CD4-positive, alpha-beta T cell (primary cell): ENCODE data around the gene MICAL3. TPM values are rescaled to one million over a fixed set of nuclear protein-coding genes. Genes with fewer than 3 reads are reported as not detected.
"Not testable (repeated sequence)": the region's sequence is repeated elsewhere in the genome, so short reads cannot be mapped to it uniquely, and the experiment has no call there.

Source experiments
- ATAC-seq: fragments of 200-7000 bp; cut with Tn5 transposase; one replicate; pipeline ENCODE4 v1.10.0; 2022; ENCODE audit warnings: mild to moderate bottlenecking; ENCODE audit not compliant: poor library complexity
- CTCF ChIA-PET: fragments of 350-600 bp; sonication (Branson Sonifier 250); formaldehyde crosslinking; loops from one replicate; lab custom pipeline; 2021; ENCODE audit warnings: antibody characterized with exemption, inconsistent platforms; lab: Charles Lee
- POLR2A ChIA-PET: fragments of 350-600 bp; sonication (Branson Sonifier 250); formaldehyde crosslinking; loops from one replicate; lab custom pipeline; 2021; ENCODE audit warnings: antibody characterized with exemption, inconsistent platforms; lab: Charles Lee
- DNase-seq, 14 experiments: peaks; one replicate each; pipeline ENCODE4 v3.0.0-alpha.2; 2013 to 2020; ENCODE audit warnings: mixed read lengths in 2 of 14
- H3K27ac ChIP-seq, 2 donors: one replicate each; pipeline versions ENCODE4 v1.5.1 to v1.7.0; 2013; ENCODE audit warnings: low read length in 2 of 2, low read depth in 1 of 2, mild to moderate bottlenecking in 1 of 2
- H3K27me3 ChIP-seq, 2 experiments: 1 replicate in 1 of 2; 2 replicates in 1 of 2; pipeline versions ENCODE4 v1.6.1 to v1.7.0; 2013; ENCODE audit warnings: low read length in 2 of 2, control low read depth in 1 of 2, mild to moderate bottlenecking in 1 of 2, moderate library complexity in 1 of 2; ENCODE audit not compliant: insufficient read depth in 2 of 2, control insufficient read depth in 1 of 2
- H3K36me3 ChIP-seq: one replicate; pipeline ENCODE4 v1.6.1; 2013; ENCODE audit warnings: low read length, control low read depth; ENCODE audit not compliant: insufficient read depth
- H3K4me1 ChIP-seq: one replicate; pipeline ENCODE4 v1.6.1; 2013; ENCODE audit warnings: low read length, control low read depth; ENCODE audit not compliant: insufficient read depth
- H3K4me3 ChIP-seq: one replicate; pipeline ENCODE4 v1.5.1; 2013; ENCODE audit warnings: mild to moderate bottlenecking, low read length, moderate library complexity
- H3K9me3 ChIP-seq, 2 experiments: 1 replicate in 1 of 2; 2 replicates in 1 of 2; pipeline versions ENCODE4 v1.6.1 to v1.7.0; 2013; ENCODE audit warnings: low read length in 2 of 2, mild to moderate bottlenecking in 2 of 2, control low read depth in 1 of 2, moderate library complexity in 1 of 2; ENCODE audit not compliant: control insufficient read depth in 1 of 2, insufficient read depth in 1 of 2
- H3K27ac Mint-ChIP-seq: one replicate; pipeline ENCODE4 v1.8.0; 2020; ENCODE audit warnings: mixed read lengths
- H3K27me3 Mint-ChIP-seq: one replicate; pipeline ENCODE4 v1.8.0; 2021; ENCODE audit warnings: mixed read lengths
- H3K36me3 Mint-ChIP-seq: one replicate; pipeline ENCODE4 v1.8.0; 2021; ENCODE audit warnings: low read depth, mixed read lengths
- H3K4me1 Mint-ChIP-seq: one replicate; pipeline ENCODE4 v1.8.0; 2021; ENCODE audit warnings: low read depth, mixed read lengths
- H3K4me3 Mint-ChIP-seq: one replicate; pipeline ENCODE4 v1.8.0; 2020; ENCODE audit warnings: mild to moderate bottlenecking, mixed read lengths
- H3K9me3 Mint-ChIP-seq: one replicate; pipeline ENCODE4 v1.8.0; 2020; ENCODE audit warnings: mixed read lengths
- intact Hi-C, 2 experiments: fragments of 100-400 bp; cut with DNase I in 1 of 2; cut with micrococcal nuclease in 1 of 2; formaldehyde crosslinking; loops; one replicate each; pipeline versions ENCODE4 v1.15.1 to v1.9.0; 2023 to 2025; cut with DNase I, micrococcal nuclease
- total RNA-seq, 174 experiments: library from RNA in 2 of 174; stranded (reverse) in 2 of 174; gene quantifications; one replicate each; pipeline ENCODE4 v1.2.3 and lab custom pipeline; 2021 to 2026
- TF ChIP-seq, protein P1 (sequence below): fragments of 200-600 bp; IDR thresholded peaks from one replicate; pipeline ENCODE4 v1.8.0; 2022; ENCODE audit warnings: antibody characterized with exemption, mild to moderate bottlenecking

The MICAL3 gene
- total RNA-seq, 2 experiments from 2014 or later, result 9.4 to 9.9 TPM

DNA sequence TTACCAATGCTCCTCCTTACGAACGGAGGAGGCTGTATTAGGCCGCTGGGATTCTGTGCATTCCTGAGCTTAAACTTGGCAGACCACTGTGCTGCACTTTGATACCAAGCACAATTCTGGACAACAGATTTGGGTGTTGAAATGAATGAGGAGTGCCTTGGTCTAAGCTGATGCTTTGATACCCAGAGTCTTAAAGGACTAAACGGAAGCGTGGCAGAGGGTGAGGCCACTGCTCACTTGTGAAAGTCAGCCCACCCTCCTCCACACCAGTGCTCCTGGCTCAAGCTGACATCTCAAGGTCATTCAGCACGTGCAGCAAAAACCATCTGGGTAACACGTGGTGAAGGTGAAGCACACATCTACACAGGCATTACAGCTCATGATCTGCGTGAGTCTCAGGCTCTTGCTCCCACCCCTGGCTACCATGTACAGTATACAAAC is 85.9 kb downstream of the MICAL3 start:
- no peaks in the 10 kb centered on the region for H3K9me3 ChIP-seq
- no peaks in the 10 kb centered on the region for H3K27me3 ChIP-seq
- no peaks in the 10 kb centered on the region for H3K36me3 Mint-ChIP-seq
- no peaks in the 10 kb centered on the region for H3K36me3 ChIP-seq
- no peaks in the 10 kb centered on the region for H3K9me3 Mint-ChIP-seq
- H3K27me3 Mint-ChIP-seq, result no peaks in the 10 kb centered on the region
- no peaks in the 10 kb centered on the region for H3K4me1 ChIP-seq
- ChIA-PET CTCF (no interaction called here), POLR2A (no interaction called here)
- no peak overlapping the region for H3K27ac Mint-ChIP-seq
- no peak overlapping the region for H3K4me3 Mint-ChIP-seq
- ATAC-seq (no peak), DNase-seq (no peak)
- no peak overlapping the region for H3K4me3 ChIP-seq
- TF ChIP-seq, protein P1, sequence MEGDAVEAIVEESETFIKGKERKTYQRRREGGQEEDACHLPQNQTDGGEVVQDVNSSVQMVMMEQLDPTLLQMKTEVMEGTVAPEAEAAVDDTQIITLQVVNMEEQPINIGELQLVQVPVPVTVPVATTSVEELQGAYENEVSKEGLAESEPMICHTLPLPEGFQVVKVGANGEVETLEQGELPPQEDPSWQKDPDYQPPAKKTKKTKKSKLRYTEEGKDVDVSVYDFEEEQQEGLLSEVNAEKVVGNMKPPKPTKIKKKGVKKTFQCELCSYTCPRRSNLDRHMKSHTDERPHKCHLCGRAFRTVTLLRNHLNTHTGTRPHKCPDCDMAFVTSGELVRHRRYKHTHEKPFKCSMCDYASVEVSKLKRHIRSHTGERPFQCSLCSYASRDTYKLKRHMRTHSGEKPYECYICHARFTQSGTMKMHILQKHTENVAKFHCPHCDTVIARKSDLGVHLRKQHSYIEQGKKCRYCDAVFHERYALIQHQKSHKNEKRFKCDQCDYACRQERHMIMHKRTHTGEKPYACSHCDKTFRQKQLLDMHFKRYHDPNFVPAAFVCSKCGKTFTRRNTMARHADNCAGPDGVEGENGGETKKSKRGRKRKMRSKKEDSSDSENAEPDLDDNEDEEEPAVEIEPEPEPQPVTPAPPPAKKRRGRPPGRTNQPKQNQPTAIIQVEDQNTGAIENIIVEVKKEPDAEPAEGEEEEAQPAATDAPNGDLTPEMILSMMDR, result no peak
- peaks cover 4% of the 10 kb centered on the region for H3K4me1 Mint-ChIP-seq
- no peak overlapping the region for H3K27ac ChIP-seq
- intact Hi-C loops, result no loop called here

- H3K9me3 ChIP-seq, H3K36me3 Mint-ChIP-seq, CTCF ChIA-PET, H3K36me3 ChIP-seq, H3K27me3 Mint-ChIP-seq, H3K4me1 Mint-ChIP-seq, H3K4me3 ChIP-seq, H3K27ac Mint-ChIP-seq, H3K9me3 Mint-ChIP-seq, ATAC-seq, H3K27me3 ChIP-seq, H3K4me3 Mint-ChIP-seq, POLR2A ChIA-PET, DNase-seq, intact Hi-C loops, H3K4me1 ChIP-seq, H3K27ac ChIP-seq: not testable (repeated sequence)
Measured at GRCh38 chr22:17932457-17932856, 91.9 kb downstream of the MICAL3 start.

GRCh38 chr22:17931400-17931825 is 92.9 kb downstream of the MICAL3 start:
- Histone ChIP-seq H3K4me1 (no peaks in the 10 kb centered on the region), H3K27me3 (no peaks in the 10 kb centered on the region), H3K27ac (no peak overlapping the region), H3K9me3 (no peaks in the 10 kb centered on the region), H3K4me3 (no peak overlapping the region), H3K36me3 (no peaks in the 10 kb centered on the region)
- intact Hi-C loops, result no loop called here
- ChIA-PET CTCF (no interaction called here), POLR2A (no interaction called here)
- H3K27me3 Mint-ChIP-seq, result no peaks in the 10 kb centered on the region
- DNase-seq (no peak), ATAC-seq (no peak)
- no peaks in the 10 kb centered on the region for H3K36me3 Mint-ChIP-seq
- no peak overlapping the region for H3K4me3 Mint-ChIP-seq
- H3K27ac Mint-ChIP-seq, result no peak overlapping the region
- H3K9me3 Mint-ChIP-seq, result no peaks in the 10 kb centered on the region
- TF ChIP-seq, protein P1, result no peak
- H3K4me1 Mint-ChIP-seq, result no peaks in the 10 kb centered on the region
